Measurements from ENCODE around the gene FILIP1L. TPM values are rescaled to one million over a fixed set of nuclear protein-coding genes. Genes with fewer than 3 reads are reported as not detected.
"Not testable (repeated sequence)": the region's sequence is repeated elsewhere in the genome, so short reads cannot be mapped to it uniquely, and the experiment has no call there.

FILIP1L gene
- total and polyA plus RNA-seq, 4 donors = 4.8 to 18.7 (median 6.7) TPM

- H3K36me3 ChIP-seq (ENCODE audit: control insufficient read depth, insufficient read depth, low read length) = no peaks in the 10 kb centered on the region
- H3K4me1 ChIP-seq (ENCODE audit: control insufficient read depth, insufficient read depth, low read length) = no peaks in the 10 kb centered on the region
- peak in 5 of 6 donors; percentile 13 to 87 (median 26) for DNase-seq (ENCODE audit: low read depth in 4 of 6, low spot score in 6 of 6)
- no peaks in the 10 kb centered on the region for H3K27me3 ChIP-seq (ENCODE audit: control insufficient read depth, insufficient read depth, low read length)
- H3K9me3 ChIP-seq (ENCODE audit: control insufficient read depth, insufficient read depth, low read length) = no peaks in the 10 kb centered on the region
- H3K27ac ChIP-seq (ENCODE audit: low read depth, low read length) = peak overlapping the region; percentile 25
- H3K4me3 ChIP-seq (ENCODE audit: low read depth, low read length) = no peak overlapping the region
- WGBS (ENCODE audit: insufficient coverage) = no CpG with 5 or more reads among the region's 2 CpGs
These were observed 271.3 kb downstream of the FILIP1L start for GRCh38 chr3:99842826-99843589.

GRCh38 chr3:99841949-99842348, 272.4 kb downstream of the FILIP1L start:
- DNase-seq (ENCODE audit: low read depth in 4 of 6, low spot score in 6 of 6); H3K4me3 ChIP-seq (ENCODE audit: low read depth, low read length); H3K27me3 ChIP-seq (ENCODE audit: control insufficient read depth, insufficient read depth, low read length); H3K36me3 ChIP-seq (ENCODE audit: control insufficient read depth, insufficient read depth, low read length); H3K9me3 ChIP-seq (ENCODE audit: control insufficient read depth, insufficient read depth, low read length); H3K27ac ChIP-seq (ENCODE audit: low read depth, low read length); H3K4me1 ChIP-seq (ENCODE audit: control insufficient read depth, insufficient read depth, low read length): not testable (repeated sequence)
- 100% methylated on average over 1 of the region's 4 CpGs for WGBS (ENCODE audit: insufficient coverage)

- Histone ChIP-seq H3K27me3 (ENCODE audit: control insufficient read depth, insufficient read depth, low read length) (no peaks in the 10 kb centered on the region), H3K27ac (ENCODE audit: low read depth, low read length) (no peak overlapping the region), H3K36me3 (ENCODE audit: control insufficient read depth, insufficient read depth, low read length) (no peaks in the 10 kb centered on the region), H3K4me3 (ENCODE audit: low read depth, low read length) (no peak overlapping the region), H3K9me3 (ENCODE audit: control insufficient read depth, insufficient read depth, low read length) (no peaks in the 10 kb centered on the region), H3K4me1 (ENCODE audit: control insufficient read depth, insufficient read depth, low read length) (no peaks in the 10 kb centered on the region)
- WGBS (ENCODE audit: insufficient coverage) = no CpG with 5 or more reads among the region's 1 CpG
- no peak for DNase-seq (ENCODE audit: low read depth in 4 of 6, low spot score in 6 of 6)
These were observed 274.7 kb downstream of the FILIP1L start for GRCh38 chr3:99839613-99840012.

GRCh38 chr3:99838755-99839154, 275.5 kb downstream of the FILIP1L start:
- Histone ChIP-seq H3K36me3 (ENCODE audit: control insufficient read depth, insufficient read depth, low read length) (no peaks in the 10 kb centered on the region), H3K27ac (ENCODE audit: low read depth, low read length) (no peak overlapping the region), H3K27me3 (ENCODE audit: control insufficient read depth, insufficient read depth, low read length) (no peaks in the 10 kb centered on the region), H3K4me1 (ENCODE audit: control insufficient read depth, insufficient read depth, low read length) (no peaks in the 10 kb centered on the region), H3K4me3 (ENCODE audit: low read depth, low read length) (no peak overlapping the region), H3K9me3 (ENCODE audit: control insufficient read depth, insufficient read depth, low read length) (no peaks in the 10 kb centered on the region)
- DNase-seq (ENCODE audit: low read depth in 4 of 6, low spot score in 6 of 6) = no peak

- DNase-seq (ENCODE audit: low read depth in 4 of 6, low spot score in 6 of 6) = no peak
- Histone ChIP-seq H3K4me3 (ENCODE audit: low read depth, low read length) (no peak overlapping the region), H3K9me3 (ENCODE audit: control insufficient read depth, insufficient read depth, low read length) (no peaks in the 10 kb centered on the region), H3K36me3 (ENCODE audit: control insufficient read depth, insufficient read depth, low read length) (no peaks in the 10 kb centered on the region), H3K27me3 (ENCODE audit: control insufficient read depth, insufficient read depth, low read length) (no peaks in the 10 kb centered on the region), H3K27ac (ENCODE audit: low read depth, low read length) (no peak overlapping the region), H3K4me1 (ENCODE audit: control insufficient read depth, insufficient read depth, low read length) (no peaks in the 10 kb centered on the region)
- 100% methylated on average over 1 of the region's 1 CpG for WGBS (ENCODE audit: insufficient coverage)
These were observed 276.6 kb downstream of the FILIP1L start for GRCh38 chr3:99837715-99838114.

GRCh38 chr3:99836681-99837080, 277.6 kb downstream of the FILIP1L start:
- H3K9me3 ChIP-seq (ENCODE audit: control insufficient read depth, insufficient read depth, low read length) = no peaks in the 10 kb centered on the region
- no peaks in the 10 kb centered on the region for H3K27me3 ChIP-seq (ENCODE audit: control insufficient read depth, insufficient read depth, low read length)
- 67% methylated on average over 1 of the region's 3 CpGs for WGBS (ENCODE audit: insufficient coverage)
- no peak overlapping the region for H3K27ac ChIP-seq (ENCODE audit: low read depth, low read length)
- H3K4me1 ChIP-seq (ENCODE audit: control insufficient read depth, insufficient read depth, low read length) = no peaks in the 10 kb centered on the region
- no peak overlapping the region for H3K4me3 ChIP-seq (ENCODE audit: low read depth, low read length)
- no peak for DNase-seq (ENCODE audit: low read depth in 4 of 6, low spot score in 6 of 6)
- no peaks in the 10 kb centered on the region for H3K36me3 ChIP-seq (ENCODE audit: control insufficient read depth, insufficient read depth, low read length)

- no peaks in the 10 kb centered on the region for H3K4me1 ChIP-seq (ENCODE audit: control insufficient read depth, insufficient read depth, low read length)
- DNase-seq (ENCODE audit: low read depth in 4 of 6, low spot score in 6 of 6) = no peak
- no peaks in the 10 kb centered on the region for H3K27me3 ChIP-seq (ENCODE audit: control insufficient read depth, insufficient read depth, low read length)
- no CpG with 5 or more reads among the region's 2 CpGs for WGBS (ENCODE audit: insufficient coverage)
- H3K9me3 ChIP-seq (ENCODE audit: control insufficient read depth, insufficient read depth, low read length) = no peaks in the 10 kb centered on the region
- H3K27ac ChIP-seq (ENCODE audit: low read depth, low read length) = no peak overlapping the region
- no peaks in the 10 kb centered on the region for H3K36me3 ChIP-seq (ENCODE audit: control insufficient read depth, insufficient read depth, low read length)
- H3K4me3 ChIP-seq (ENCODE audit: low read depth, low read length) = no peak overlapping the region
These were observed 279.9 kb downstream of the FILIP1L start for GRCh38 chr3:99834211-99834957.

GRCh38 chr3:99833617-99834205, 280.6 kb downstream of the FILIP1L start:
- no peaks in the 10 kb centered on the region for H3K27me3 ChIP-seq (ENCODE audit: control insufficient read depth, insufficient read depth, low read length)
- peak in 1 of 6 donors; percentile 34 for DNase-seq (ENCODE audit: low read depth in 4 of 6, low spot score in 6 of 6)
- H3K4me3 ChIP-seq (ENCODE audit: low read depth, low read length) = no peak overlapping the region
- WGBS (ENCODE audit: insufficient coverage) = 78% methylated on average over 3 of the region's 4 CpGs
- H3K4me1 ChIP-seq (ENCODE audit: control insufficient read depth, insufficient read depth, low read length) = no peaks in the 10 kb centered on the region
- H3K27ac ChIP-seq (ENCODE audit: low read depth, low read length) = no peak overlapping the region
- no peaks in the 10 kb centered on the region for H3K36me3 ChIP-seq (ENCODE audit: control insufficient read depth, insufficient read depth, low read length)
- H3K9me3 ChIP-seq (ENCODE audit: control insufficient read depth, insufficient read depth, low read length) = no peaks in the 10 kb centered on the region

GRCh38 chr3:99829844-99830243, 284.5 kb downstream of the FILIP1L start:
- H3K27me3 ChIP-seq (ENCODE audit: control insufficient read depth, insufficient read depth, low read length) = no peaks in the 10 kb centered on the region
- no CpG with 5 or more reads among the region's 3 CpGs for WGBS (ENCODE audit: insufficient coverage)
- H3K9me3 ChIP-seq (ENCODE audit: control insufficient read depth, insufficient read depth, low read length) = no peaks in the 10 kb centered on the region
- DNase-seq (ENCODE audit: low read depth in 4 of 6, low spot score in 6 of 6) = no peak
- H3K4me3 ChIP-seq (ENCODE audit: low read depth, low read length) = no peak overlapping the region
- no peaks in the 10 kb centered on the region for H3K36me3 ChIP-seq (ENCODE audit: control insufficient read depth, insufficient read depth, low read length)
- no peaks in the 10 kb centered on the region for H3K4me1 ChIP-seq (ENCODE audit: control insufficient read depth, insufficient read depth, low read length)
- H3K27ac ChIP-seq (ENCODE audit: low read depth, low read length) = no peak overlapping the region
